NT2/D1 (cell line): ENCODE measurements around the gene IRAK3.

Experiments
- SUZ12 ChIP-seq: IDR thresholded peaks from 2 replicates; pipeline ENCODE4 v1.6.1; 2011; ENCODE audit not compliant: insufficient read length, insufficient read depth; ENCODE audit errors: extremely low read depth
- ZNF274 ChIP-seq: IDR thresholded peaks from 2 replicates; pipeline ENCODE4 v1.6.1; 2011; ENCODE audit warnings: mild to moderate bottlenecking, low read depth, low read length

DNA sequence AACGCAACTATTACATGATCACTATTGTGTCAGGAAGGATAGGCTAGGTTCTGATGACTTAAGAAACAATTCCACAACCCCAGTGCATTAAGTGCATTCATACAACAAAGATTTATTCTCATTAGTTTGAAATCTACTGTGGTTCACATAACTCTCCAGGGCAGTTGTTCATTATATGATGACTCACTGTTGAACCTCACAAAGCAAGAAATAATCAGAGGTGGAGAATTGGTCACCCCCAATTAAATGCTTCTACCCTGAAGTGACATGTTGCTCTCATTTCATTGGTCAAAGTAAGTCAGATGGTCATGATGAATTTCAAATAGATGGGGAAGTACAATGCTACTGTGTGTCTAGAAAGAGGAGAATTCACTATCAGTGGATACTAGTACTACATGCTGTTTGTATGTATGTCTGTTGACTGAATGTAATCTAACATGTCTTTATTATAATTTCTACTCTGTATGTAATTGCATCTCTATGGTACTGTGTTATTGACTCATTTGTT is 107.2 kb downstream of the IRAK3 start:
- TF ChIP-seq ZNF274: no peak
- no peak for TF ChIP-seq SUZ12
